HepG2 (cell line): ENCODE data around the gene C4B.
"Not testable (repeated sequence)": the region's sequence is repeated elsewhere in the genome, so short reads cannot be mapped to it uniquely, and the experiment has no call there.

Source experiments
- JUNB ChIP-seq: sonication (generic); formaldehyde crosslinking; IDR thresholded peaks from 2 replicates; pipeline ENCODE4 v1.8.0; 2022; ENCODE audit warnings: missing genetic modification reagents, mild to moderate bottlenecking, borderline replicate concordance
- TF ChIP-seq, protein P1 (sequence below): sonication (generic); formaldehyde crosslinking; IDR thresholded peaks from 2 replicates; pipeline ENCODE4 v1.9.0; 2021; ENCODE audit warnings: mild to moderate bottlenecking, missing genetic modification reagents

DNA sequence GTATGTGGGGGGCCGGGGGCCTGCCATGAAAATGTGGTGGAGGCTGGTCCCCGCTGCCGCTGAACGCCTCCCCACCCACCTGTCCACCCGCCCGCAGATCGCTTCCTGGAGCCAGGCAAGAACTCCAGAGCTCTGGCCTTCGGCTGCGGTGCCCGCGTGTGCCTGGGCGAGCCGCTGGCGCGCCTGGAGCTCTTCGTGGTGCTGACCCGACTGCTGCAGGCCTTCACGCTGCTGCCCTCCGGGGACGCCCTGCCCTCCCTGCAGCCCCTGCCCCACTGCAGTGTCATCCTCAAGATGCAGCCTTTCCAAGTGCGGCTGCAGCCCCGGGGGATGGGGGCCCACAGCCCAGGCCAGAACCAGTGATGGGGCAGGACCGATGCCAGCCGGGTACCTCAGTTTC, 6.6 kb upstream of the C4B start:
- not testable (repeated sequence) for TF ChIP-seq JUNB (CRISPR knock-in tag)
- TF ChIP-seq, protein P1, sequence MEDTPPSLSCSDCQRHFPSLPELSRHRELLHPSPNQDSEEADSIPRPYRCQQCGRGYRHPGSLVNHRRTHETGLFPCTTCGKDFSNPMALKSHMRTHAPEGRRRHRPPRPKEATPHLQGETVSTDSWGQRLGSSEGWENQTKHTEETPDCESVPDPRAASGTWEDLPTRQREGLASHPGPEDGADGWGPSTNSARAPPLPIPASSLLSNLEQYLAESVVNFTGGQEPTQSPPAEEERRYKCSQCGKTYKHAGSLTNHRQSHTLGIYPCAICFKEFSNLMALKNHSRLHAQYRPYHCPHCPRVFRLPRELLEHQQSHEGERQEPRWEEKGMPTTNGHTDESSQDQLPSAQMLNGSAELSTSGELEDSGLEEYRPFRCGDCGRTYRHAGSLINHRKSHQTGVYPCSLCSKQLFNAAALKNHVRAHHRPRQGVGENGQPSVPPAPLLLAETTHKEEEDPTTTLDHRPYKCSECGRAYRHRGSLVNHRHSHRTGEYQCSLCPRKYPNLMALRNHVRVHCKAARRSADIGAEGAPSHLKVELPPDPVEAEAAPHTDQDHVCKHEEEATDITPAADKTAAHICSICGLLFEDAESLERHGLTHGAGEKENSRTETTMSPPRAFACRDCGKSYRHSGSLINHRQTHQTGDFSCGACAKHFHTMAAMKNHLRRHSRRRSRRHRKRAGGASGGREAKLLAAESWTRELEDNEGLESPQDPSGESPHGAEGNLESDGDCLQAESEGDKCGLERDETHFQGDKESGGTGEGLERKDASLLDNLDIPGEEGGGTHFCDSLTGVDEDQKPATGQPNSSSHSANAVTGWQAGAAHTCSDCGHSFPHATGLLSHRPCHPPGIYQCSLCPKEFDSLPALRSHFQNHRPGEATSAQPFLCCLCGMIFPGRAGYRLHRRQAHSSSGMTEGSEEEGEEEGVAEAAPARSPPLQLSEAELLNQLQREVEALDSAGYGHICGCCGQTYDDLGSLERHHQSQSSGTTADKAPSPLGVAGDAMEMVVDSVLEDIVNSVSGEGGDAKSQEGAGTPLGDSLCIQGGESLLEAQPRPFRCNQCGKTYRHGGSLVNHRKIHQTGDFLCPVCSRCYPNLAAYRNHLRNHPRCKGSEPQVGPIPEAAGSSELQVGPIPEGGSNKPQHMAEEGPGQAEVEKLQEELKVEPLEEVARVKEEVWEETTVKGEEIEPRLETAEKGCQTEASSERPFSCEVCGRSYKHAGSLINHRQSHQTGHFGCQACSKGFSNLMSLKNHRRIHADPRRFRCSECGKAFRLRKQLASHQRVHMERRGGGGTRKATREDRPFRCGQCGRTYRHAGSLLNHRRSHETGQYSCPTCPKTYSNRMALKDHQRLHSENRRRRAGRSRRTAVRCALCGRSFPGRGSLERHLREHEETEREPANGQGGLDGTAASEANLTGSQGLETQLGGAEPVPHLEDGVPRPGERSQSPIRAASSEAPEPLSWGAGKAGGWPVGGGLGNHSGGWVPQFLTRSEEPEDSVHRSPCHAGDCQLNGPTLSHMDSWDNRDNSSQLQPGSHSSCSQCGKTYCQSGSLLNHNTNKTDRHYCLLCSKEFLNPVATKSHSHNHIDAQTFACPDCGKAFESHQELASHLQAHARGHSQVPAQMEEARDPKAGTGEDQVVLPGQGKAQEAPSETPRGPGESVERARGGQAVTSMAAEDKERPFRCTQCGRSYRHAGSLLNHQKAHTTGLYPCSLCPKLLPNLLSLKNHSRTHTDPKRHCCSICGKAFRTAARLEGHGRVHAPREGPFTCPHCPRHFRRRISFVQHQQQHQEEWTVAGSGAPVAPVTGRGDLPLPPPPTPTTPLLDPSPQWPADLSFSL (CRISPR knock-in tag): not testable (repeated sequence)
